Femur (tissue), 1 donor: ENCODE measurements around the gene MPDZ.

Experiments
- DNase-seq: peaks from one replicate; pipeline ENCODE4 v3.0.0-alpha.2; 2017

The MPDZ gene

DNA sequence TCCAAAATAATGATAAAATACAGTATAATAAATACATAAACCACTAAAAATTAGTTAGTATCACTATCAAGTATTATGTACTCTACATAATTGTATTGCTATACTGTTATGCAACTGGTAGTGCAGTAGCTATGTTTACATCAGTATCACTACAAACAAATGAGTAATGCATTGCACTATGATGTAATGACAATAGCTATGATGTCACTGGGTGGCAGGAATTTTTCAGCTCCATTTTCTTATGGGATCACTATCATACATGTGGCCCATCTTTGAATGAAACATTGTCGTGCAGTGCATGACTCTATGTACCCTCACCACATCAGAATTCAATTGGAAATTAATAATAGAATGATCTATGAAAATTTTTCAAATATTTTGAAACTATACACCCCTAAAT is 201.3 kb downstream of the MPDZ start:
- DNase-seq, result no peak

DNA sequence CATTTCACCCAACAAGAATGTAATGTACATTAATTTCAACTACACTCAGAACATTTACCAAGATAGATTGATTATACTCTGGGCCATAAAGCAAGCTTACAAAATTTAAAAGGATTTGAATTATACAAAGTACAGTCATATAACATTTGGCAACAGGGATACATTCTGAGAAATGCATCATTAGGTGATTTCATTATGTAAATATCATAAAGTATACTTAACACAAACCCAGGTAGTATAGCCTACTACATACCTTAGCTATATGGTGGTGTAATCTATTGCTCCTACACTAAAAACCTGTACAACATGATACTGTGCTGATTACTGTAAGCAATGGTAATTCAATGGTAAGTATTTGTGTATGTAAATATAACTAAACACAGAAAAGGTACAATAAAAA is 202.9 kb downstream of the MPDZ start:
- no peak for DNase-seq

DNA sequence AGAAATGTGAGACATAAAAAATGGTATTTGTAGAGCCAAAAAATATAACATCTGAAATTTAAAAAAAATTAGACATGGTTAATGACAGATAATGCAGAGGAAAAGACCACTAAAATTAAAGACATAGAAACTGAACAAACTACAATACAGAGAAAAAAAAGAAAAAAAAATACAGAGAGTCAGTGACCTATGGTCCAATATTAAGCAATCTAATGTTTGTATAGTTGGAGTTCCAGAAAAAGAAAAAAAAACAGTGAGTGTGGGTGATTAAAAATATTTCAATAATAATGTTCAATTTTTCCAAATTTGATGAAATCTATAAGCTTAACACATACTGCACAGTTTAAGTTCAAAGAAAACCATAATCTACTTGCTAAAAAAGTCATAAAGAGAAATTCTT is 207.6 kb downstream of the MPDZ start:
- no peak for DNase-seq

DNA sequence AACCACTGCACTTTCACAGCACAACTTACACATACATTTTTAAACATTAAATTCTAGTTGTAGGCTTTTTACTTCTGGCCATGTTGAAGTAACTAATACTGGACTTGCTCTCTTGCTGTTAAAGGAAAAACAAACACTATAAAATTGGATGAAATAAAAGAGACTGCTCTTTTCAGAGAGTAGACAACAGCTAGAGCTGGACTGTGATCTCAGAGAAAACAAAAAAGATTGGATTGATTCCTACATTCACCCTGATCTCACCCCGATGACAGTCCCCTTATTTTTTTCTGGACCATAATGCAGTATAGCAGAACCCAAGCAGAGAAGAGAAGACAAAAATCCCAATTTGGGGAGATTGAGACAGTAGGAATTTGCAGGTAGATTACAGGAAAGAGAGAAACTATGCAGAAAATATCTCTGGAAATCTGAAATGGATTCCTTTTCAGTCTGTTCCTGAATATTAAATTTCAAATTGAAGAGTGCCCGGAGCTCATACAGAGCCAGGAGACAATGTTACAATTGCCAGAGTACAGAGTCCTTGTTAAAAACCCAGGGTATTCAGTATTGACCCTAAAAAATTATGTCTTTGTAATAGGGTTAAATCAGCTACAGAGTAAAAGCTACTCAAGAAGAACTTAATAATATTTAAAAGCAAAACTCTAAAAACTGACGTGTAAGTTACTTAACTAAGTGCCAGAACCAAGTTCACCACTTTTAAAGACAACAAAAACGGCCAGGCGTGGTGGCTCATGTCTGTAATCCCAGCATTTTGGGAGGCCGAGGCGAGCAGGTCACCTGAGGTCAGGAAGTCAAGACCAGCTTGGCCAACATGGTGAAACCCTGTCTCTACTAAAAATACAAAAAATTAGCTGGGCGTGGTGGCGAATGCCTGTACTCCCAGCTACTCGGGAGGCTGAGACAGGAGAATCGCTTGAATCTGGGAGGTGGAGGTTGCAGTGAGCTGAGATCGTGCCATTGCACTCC is 208.6 kb downstream of the MPDZ start:
- DNase-seq, result no peak

DNA sequence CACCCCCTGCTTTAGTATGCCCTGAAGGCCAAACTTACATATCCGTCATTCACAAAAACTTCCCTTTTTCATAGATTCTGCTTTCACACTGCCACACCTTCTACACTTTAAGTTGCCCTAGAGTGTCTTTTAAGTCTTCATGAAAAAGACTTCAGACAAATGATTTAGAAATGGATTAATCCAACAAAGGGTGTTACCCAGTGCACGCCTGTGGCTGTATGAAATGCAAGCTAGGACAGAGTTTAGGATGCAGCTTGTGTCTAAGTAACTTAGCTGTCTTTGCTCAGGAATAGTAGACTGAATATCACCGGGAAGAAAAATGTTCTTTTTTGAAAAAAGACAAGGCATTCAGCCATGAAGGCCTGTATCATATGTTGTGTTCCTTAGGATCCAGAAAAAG is 210.0 kb downstream of the MPDZ start:
- DNase-seq, result no peak

DNA sequence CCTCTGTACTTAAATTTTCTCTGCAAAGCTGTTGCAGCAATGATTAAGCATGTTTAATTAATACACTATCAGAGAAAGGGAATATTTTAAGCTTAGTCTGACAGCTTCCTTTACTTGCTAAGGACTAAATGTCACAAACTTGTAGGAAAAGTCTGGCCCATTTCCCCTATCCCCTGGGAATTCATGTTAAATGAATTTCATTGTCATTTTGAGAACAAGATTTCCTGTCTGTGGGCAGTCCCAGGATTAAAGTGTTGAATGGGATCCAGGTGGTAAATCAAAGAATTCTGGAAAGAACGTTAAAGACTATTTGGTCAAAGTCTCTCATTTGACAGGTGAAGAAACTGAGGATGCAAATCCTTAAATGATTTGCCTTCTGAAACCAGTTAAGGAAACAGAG is 214.8 kb downstream of the MPDZ start:
- DNase-seq, result no peak

DNA sequence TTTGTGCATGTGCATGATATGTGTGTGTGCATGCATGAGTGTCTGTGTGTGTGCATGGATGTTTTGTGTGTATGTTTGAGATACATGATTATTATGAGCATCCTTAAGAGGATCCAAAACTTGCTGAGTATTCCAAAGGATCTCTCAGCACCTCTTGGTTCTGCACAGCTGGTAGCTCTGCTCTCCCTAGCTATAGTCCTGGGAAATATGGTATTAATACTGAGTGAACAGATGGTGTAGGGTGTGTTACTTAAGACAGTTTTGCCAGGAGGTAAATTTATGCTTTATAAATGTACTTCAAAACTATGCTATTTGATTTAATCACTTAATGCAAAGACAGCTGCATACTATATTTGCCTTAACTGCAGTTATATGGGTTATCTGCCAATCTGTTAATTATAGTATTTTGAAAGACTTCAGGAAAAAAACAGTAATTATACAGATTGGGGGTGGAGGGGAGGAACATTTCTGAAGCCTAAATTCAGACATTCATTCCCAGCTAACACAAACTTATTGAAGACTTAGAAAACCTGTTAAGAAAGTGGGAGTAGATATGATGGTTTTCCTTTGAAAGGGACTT is 215.5 kb downstream of the MPDZ start:
- no peak for DNase-seq

DNA sequence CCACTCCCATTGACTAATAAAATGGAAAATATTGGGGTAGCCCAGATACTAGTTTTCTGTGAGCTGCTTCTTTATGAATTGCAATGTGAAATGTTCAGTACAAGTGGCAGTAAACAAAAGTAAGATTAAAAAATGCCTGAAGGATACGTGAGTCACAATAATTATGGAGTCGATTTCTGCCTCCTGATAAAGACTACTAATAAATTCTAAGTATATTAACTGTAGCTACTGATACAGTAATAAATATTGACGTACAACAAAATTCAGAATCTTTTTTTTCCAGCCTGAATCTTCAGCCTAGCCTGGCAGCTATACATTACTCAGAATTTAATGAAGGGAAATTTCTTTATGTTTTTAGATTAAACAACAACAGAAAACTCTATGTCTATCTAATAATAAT is 218.1 kb downstream of the MPDZ start:
- DNase-seq, result no peak
